Stomach (tissue), 9 donors: ENCODE results near the gene KAT7. TPM values are rescaled to one million over a fixed set of nuclear protein-coding genes. Genes with fewer than 3 reads are reported as not detected.

Source experiments
- DNase-seq, 2 donors: peaks; one replicate each; pipeline versions ENCODE4 v3.0.0 to v3.0.0-alpha.2; 2013 to 2019
- H3K27ac ChIP-seq, 5 donors: fragments of 200-600 bp in 4 of 5; sonication (generic) in 4 of 5; one replicate each; pipeline ENCODE4 v1.5.1; 2013 to 2019; ENCODE audit warnings: mild to moderate bottlenecking in 1 of 5, moderate library complexity in 1 of 5
- H3K27me3 ChIP-seq, 3 donors: fragments of 200-600 bp; sonication (generic); one replicate each; pipeline ENCODE4 v1.5.1; 2017 to 2019; ENCODE audit warnings: mixed run types in 1 of 3
- H3K36me3 ChIP-seq, 4 donors: fragments of 200-600 bp; sonication (generic); 1 replicate in 3 of 4; 2 replicates in 1 of 4; pipeline ENCODE4 v1.5.1; 2016 to 2019
- H3K4me1 ChIP-seq, 4 donors: fragments of 200-600 bp; sonication (generic); one replicate each; pipeline ENCODE4 v1.5.1; 2016 to 2019
- H3K4me3 ChIP-seq, 4 donors: fragments of 200-600 bp; sonication (generic) in 3 of 4; one replicate each; pipeline ENCODE4 v1.5.1; 2016 to 2019; ENCODE audit warnings: mild to moderate bottlenecking in 1 of 4
- H3K9me3 ChIP-seq, 4 donors: fragments of 200-600 bp; sonication (generic); one replicate each; pipeline ENCODE4 v1.5.1; 2016 to 2019
- EP300 ChIP-seq: sonication (generic); formaldehyde crosslinking; IDR thresholded peaks from one replicate; pipeline ENCODE4 v1.6.1; 2017; ENCODE audit warnings: antibody characterized with exemption
- POLR2A ChIP-seq, 4 donors: fragments of 450-650 bp; IDR thresholded peaks; one replicate each; pipeline ENCODE4 v1.6.1; 2016; ENCODE audit warnings: antibody characterized with exemption in 4 of 4, control low read depth in 2 of 4, mild to moderate bottlenecking in 1 of 4, moderate library complexity in 1 of 4
- POLR2AphosphoS5 ChIP-seq, 3 donors: sonication (generic); formaldehyde crosslinking; IDR thresholded peaks; one replicate each; pipeline ENCODE4 v1.6.1; 2016; ENCODE audit warnings: antibody characterized with exemption in 3 of 3
- WGBS, 5 donors: extraction: QIAGEN DNeasy Blood & Tissue Kit in 3 of 5; methylation state at CpG; one replicate each; pipeline versions ENCODE4 v1.1.5 to v1.1.7; 2013 to 2018; 5-methylcytosine and 5-hydroxymethylcytosine counted together
- intact Hi-C: fragments of 100-400 bp; cut with DNase I; formaldehyde crosslinking; loops from one replicate; pipeline ENCODE4 v1.15.1; 2023; ENCODE audit warnings: low total_unique reads
- polyA plus RNA-seq, 3 donors: library from polyadenylated mRNA; stranded (reverse); fragments of 200-250 nt; gene quantifications; one replicate each; pipeline ENCODE4 v1.2.3, GENCODE V29; 2013
- total RNA-seq, 5 donors: library from RNA; depleted of rRNA; stranded (reverse); fragments of >200 nt; gene quantifications; one replicate each; pipeline versions ENCODE4 v1.1.0 to v1.2.3, GENCODE V29; 2014 to 2016
- TF ChIP-seq, protein P1 (sequence below), 7 experiments: fragments of 450-650 bp in 4 of 7; fragments of 200-600 bp in 3 of 7; sonication (generic) in 3 of 7; IDR thresholded peaks; one replicate each; pipeline ENCODE4 v1.5.1; 2016 to 2019; ENCODE audit warnings: antibody characterized with exemption in 7 of 7, control low read depth in 2 of 7, mild to moderate bottlenecking in 1 of 7
- donor health status: healthy with polysubstance abuse.
- donor health status: Bipolar disorder and iron deficiency.
- donor health status: healthy.

Gene KAT7
- total and polyA plus RNA-seq, 8 donors = 5.0 to 92.4 (median 16.0) TPM

- intact Hi-C loops = loop anchor here (10.0 kb wide), 2 partner anchors 136 to 276 kb away; partner anchors contain the start of gene NXPH3
- Histone ChIP-seq H3K27ac (peak overlapping the region in 3 of 5 donors; percentile 33 to 73 (median 41)), H3K4me3 (peak overlapping the region; percentile 60 to 67 (median 62)), H3K4me1 (peaks cover 4 to 27% (median 19%) of the 10 kb centered on the region in 4 donors), H3K36me3 (peaks cover 0 to 13% (median 11%) of the 10 kb centered on the region in 4 donors), H3K9me3 (no peaks in the 10 kb centered on the region), H3K27me3 (peaks cover 0 to 7% (median 3%) of the 10 kb centered on the region in 3 donors)
- TF ChIP-seq EP300 (no peak), POLR2AphosphoS5 (IDR thresholded peaks at IDR 0.05) (no peak), POLR2A (IDR thresholded peaks at IDR 0.05) (no peak)
- TF ChIP-seq, protein P1, sequence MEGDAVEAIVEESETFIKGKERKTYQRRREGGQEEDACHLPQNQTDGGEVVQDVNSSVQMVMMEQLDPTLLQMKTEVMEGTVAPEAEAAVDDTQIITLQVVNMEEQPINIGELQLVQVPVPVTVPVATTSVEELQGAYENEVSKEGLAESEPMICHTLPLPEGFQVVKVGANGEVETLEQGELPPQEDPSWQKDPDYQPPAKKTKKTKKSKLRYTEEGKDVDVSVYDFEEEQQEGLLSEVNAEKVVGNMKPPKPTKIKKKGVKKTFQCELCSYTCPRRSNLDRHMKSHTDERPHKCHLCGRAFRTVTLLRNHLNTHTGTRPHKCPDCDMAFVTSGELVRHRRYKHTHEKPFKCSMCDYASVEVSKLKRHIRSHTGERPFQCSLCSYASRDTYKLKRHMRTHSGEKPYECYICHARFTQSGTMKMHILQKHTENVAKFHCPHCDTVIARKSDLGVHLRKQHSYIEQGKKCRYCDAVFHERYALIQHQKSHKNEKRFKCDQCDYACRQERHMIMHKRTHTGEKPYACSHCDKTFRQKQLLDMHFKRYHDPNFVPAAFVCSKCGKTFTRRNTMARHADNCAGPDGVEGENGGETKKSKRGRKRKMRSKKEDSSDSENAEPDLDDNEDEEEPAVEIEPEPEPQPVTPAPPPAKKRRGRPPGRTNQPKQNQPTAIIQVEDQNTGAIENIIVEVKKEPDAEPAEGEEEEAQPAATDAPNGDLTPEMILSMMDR (IDR thresholded peaks at IDR 0.05) = no peak
- DNase-seq = peak in 1 of 2 donors; percentile 44
- 3 to 7% (median 3%) methylated on average over 27 to 61 of the region's 61 CpGs for WGBS, 5 donors
Measured at GRCh38 chr17:49850772-49851386, 62.4 kb downstream of the KAT7 start.

GRCh38 chr17:49851387-49852291 is 63.2 kb downstream of the KAT7 start:
- H3K36me3 ChIP-seq = peaks cover 0 to 7% (median 5%) of the 10 kb centered on the region in 4 donors
- H3K4me1 ChIP-seq = peaks cover 0 to 20% (median 17%) of the 10 kb centered on the region in 4 donors
- DNase-seq = peak; percentile 75 to 88
- H3K9me3 ChIP-seq = no peaks in the 10 kb centered on the region
- peaks cover 0 to 7% (median 3%) of the 10 kb centered on the region in 3 donors for H3K27me3 ChIP-seq
- 5 to 10% (median 5%) methylated on average over 35 to 55 of the region's 55 CpGs for WGBS, 5 donors
- peak overlapping the region; percentile 60 to 67 (median 62) for H3K4me3 ChIP-seq
- TF ChIP-seq POLR2A (IDR thresholded peaks at IDR 0.05) = no peak
- TF ChIP-seq EP300 = no peak
- TF ChIP-seq, protein P1 (IDR thresholded peaks at IDR 0.05) = peak in 4 of 7 experiments; percentile 43 to 66 (median 56)
- TF ChIP-seq POLR2AphosphoS5 (IDR thresholded peaks at IDR 0.05) = no peak
- H3K27ac ChIP-seq = peak overlapping the region in 4 of 5 donors; percentile 20 to 73 (median 37)
- intact Hi-C loops = loop anchor here (10.0 kb wide), 2 partner anchors 137 to 277 kb away; partner anchors contain the start of gene NXPH3

DNA sequence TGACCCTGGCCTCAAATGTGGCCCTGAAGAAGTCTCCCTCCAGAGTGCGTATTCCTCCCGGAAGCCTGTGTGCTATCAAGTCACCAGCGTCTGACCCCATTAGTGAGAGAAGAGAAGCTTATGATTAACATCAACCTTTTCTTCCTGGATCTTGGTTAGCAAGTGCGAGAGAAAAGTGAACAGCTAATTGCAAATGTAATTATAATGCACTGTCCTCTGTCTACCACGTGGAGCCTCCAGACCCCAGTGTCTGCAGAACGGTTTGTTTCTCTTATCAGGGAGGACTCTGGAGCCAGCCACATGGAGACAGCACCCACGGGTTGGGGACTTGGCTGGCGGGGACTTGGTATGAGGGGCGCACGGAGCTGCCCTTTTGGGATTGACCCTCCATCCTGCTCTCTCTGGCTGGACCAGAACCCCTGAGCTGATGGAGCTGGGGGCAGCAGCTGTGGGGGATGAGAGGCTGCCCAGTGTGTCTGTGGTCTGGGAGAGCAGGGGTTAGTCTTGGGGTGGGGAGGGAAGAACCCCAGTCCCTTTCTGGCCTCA is 65.1 kb downstream of the KAT7 start:
- TF ChIP-seq, protein P1 (IDR thresholded peaks at IDR 0.05) = no peak
- no peak for TF ChIP-seq POLR2A (IDR thresholded peaks at IDR 0.05)
- Histone ChIP-seq H3K4me3 (no peak overlapping the region), H3K27me3 (peaks cover 0 to 7% (median 3%) of the 10 kb centered on the region in 3 donors), H3K9me3 (no peaks in the 10 kb centered on the region), H3K27ac (no peak overlapping the region), H3K36me3 (no peaks in the 10 kb centered on the region), H3K4me1 (peaks cover 0 to 19% (median 15%) of the 10 kb centered on the region in 4 donors)
- intact Hi-C loops = loop anchor here (10.0 kb wide), 2 partner anchors 139 to 279 kb away; partner anchors contain the start of gene NXPH3
- DNase-seq = no peak
- WGBS, 5 donors = 54 to 64% (median 60%) methylated on average over 6 to 10 of the region's 10 CpGs

DNA sequence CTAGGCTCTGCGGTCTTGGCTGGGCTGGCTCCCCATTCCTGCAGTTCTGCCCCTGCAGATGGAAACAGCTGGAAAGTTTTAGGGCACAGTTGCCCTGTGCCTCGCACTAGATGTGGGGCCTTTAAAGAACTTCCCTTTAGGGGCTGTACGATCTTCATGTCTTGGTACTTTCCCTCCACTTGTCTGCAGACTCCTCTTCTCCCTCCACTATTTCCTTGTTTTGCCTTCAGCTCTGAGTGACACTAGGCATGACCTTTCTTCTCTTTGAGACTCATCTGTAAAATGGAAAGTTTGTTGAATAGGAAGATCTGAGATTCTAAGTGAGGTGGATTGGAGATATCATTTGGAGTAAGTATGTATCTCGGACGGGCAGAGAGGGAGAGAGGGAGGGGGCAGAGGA is 65.6 kb downstream of the KAT7 start:
- intact Hi-C loops = loop anchor here (10.0 kb wide), 2 partner anchors 139 to 279 kb away; partner anchors contain the start of gene NXPH3
- Histone ChIP-seq H3K4me1 (peaks cover 0 to 19% (median 15%) of the 10 kb centered on the region in 4 donors), H3K27me3 (peaks cover 0 to 7% (median 3%) of the 10 kb centered on the region in 3 donors), H3K27ac (no peak overlapping the region), H3K4me3 (no peak overlapping the region), H3K9me3 (no peaks in the 10 kb centered on the region), H3K36me3 (no peaks in the 10 kb centered on the region)
- WGBS, 5 donors = 79 to 90% (median 87%) methylated on average over 5 of the region's 5 CpGs
- no peak for DNase-seq
- no peak for TF ChIP-seq POLR2A (IDR thresholded peaks at IDR 0.05)
- TF ChIP-seq, protein P1 (IDR thresholded peaks at IDR 0.05) = no peak
- no peak for TF ChIP-seq EP300
- no peak for TF ChIP-seq POLR2AphosphoS5 (IDR thresholded peaks at IDR 0.05)
